Neural progenitor cell (in vitro differentiated cells): ENCODE measurements around the gene SMAD4. TPM values are rescaled to one million over a fixed set of nuclear protein-coding genes. Genes with fewer than 3 reads are reported as not detected.

Source experiments
- DNase-seq: peaks from one replicate; pipeline ENCODE4 v3.0.0-alpha.2; 2016; ENCODE audit warnings: low spot score
- H2AFZ ChIP-seq: fragments of 200-600 bp; sonication (generic); replicated peaks from 2 replicates; pipeline ENCODE4 v1.6.1; 2016; ENCODE audit warnings: antibody characterized with exemption
- H3F3A ChIP-seq: fragments of 200-600 bp; sonication (generic); 2 replicates; pipeline ENCODE4 v1.6.1; 2016; ENCODE audit warnings: antibody characterized with exemption, low read depth
- H3K27ac ChIP-seq: fragments of 200-600 bp; sonication (generic); 2 replicates; pipeline ENCODE4 v1.5.1; 2016; ENCODE audit warnings: mild to moderate bottlenecking
- H3K27me3 ChIP-seq: fragments of 200-600 bp; sonication (generic); 2 replicates; pipeline ENCODE4 v1.6.1; 2016; ENCODE audit warnings: mild to moderate bottlenecking, moderate library complexity
- H3K36me3 ChIP-seq: fragments of 200-600 bp; sonication (generic); 2 replicates; pipeline ENCODE4 v1.5.1; 2016
- H3K4me1 ChIP-seq: fragments of 200-600 bp; sonication (generic); 2 replicates; pipeline ENCODE4 v1.6.1; 2016; ENCODE audit warnings: mixed run types
- H3K4me2 ChIP-seq: fragments of 200-600 bp; sonication (generic); 2 replicates; pipeline ENCODE4 v1.6.1; 2016
- H3K4me3 ChIP-seq: fragments of 200-600 bp; sonication (generic); 2 replicates; pipeline ENCODE4 v1.5.1; 2016
- H3K79me2 ChIP-seq: fragments of 200-600 bp; sonication (generic); 2 replicates; pipeline ENCODE4 v1.6.1; 2016; ENCODE audit warnings: low read depth
- H3K9ac ChIP-seq: fragments of 200-600 bp; sonication (generic); 2 replicates; pipeline ENCODE4 v1.6.1; 2016
- H3K9me3 ChIP-seq: fragments of 200-600 bp; sonication (generic); 2 replicates; pipeline ENCODE4 v1.5.1; 2016; ENCODE audit warnings: low read depth
- H4K20me1 ChIP-seq: fragments of 200-600 bp; sonication (generic); 2 replicates; pipeline ENCODE4 v1.6.1; 2016; ENCODE audit warnings: low read depth
- H3K27ac Mint-ChIP-seq: 3 replicates; pipeline ENCODE4 v1.8.0; 2021; ENCODE audit warnings: mixed read lengths
- H3K27me3 Mint-ChIP-seq: 2 replicates; pipeline ENCODE4 v1.8.0; 2022; ENCODE audit warnings: low read depth, mild to moderate bottlenecking, inconsistent platforms, moderate library complexity, mixed read lengths; ENCODE audit not compliant: insufficient read depth
- H3K36me3 Mint-ChIP-seq: 3 replicates; pipeline ENCODE4 v1.8.0; 2021; ENCODE audit warnings: mixed read lengths
- H3K4me1 Mint-ChIP-seq: 3 replicates; pipeline ENCODE4 v1.8.0; 2021; ENCODE audit warnings: mixed read lengths
- H3K4me3 Mint-ChIP-seq: 3 replicates; pipeline ENCODE4 v1.8.0; 2021; ENCODE audit warnings: mild to moderate bottlenecking, moderate library complexity, mixed read lengths
- H3K9me3 Mint-ChIP-seq: 3 replicates; pipeline ENCODE4 v1.8.0; 2020; ENCODE audit warnings: mixed read lengths
- EZH2 ChIP-seq: fragments of 200-600 bp; sonication (generic); IDR thresholded peaks from 2 replicates; pipeline ENCODE4 v1.6.1; 2017; ENCODE audit warnings: antibody characterized with exemption, mild to moderate bottlenecking, moderate library complexity
- EZH2phosphoT487 ChIP-seq: fragments of 200-600 bp; sonication (generic); IDR thresholded peaks from 2 replicates; pipeline ENCODE4 v1.6.1; 2017; ENCODE audit warnings: antibody characterized with exemption
- total RNA-seq: library from RNA; depleted of rRNA; stranded (reverse); fragments of >200 nt; gene quantifications from 2 replicates; pipeline ENCODE4 v1.2.3, GENCODE V29; 2015; ENCODE audit warnings: low replicate concordance
- TF ChIP-seq, protein P1 (sequence below): fragments of 200-600 bp; sonication (generic); IDR thresholded peaks from 2 replicates; pipeline ENCODE4 v1.5.1; 2017; ENCODE audit warnings: antibody characterized with exemption, mild to moderate bottlenecking

Gene SMAD4
- total RNA-seq, 1 donor from 2014 or later, result 310 TPM

GRCh38 chr18:51082571-51083267 lies 52.7 kb downstream of the SMAD4 start:
- H3K9ac ChIP-seq, result no peak overlapping the region
- H3K27me3 ChIP-seq, result no peaks in the 10 kb centered on the region
- no peaks in the 10 kb centered on the region for H3K4me1 ChIP-seq
- H4K20me1 ChIP-seq, result no peaks in the 10 kb centered on the region
- no peak for DNase-seq
- Mint-ChIP-seq H3K36me3 (peaks cover 65% of the 10 kb centered on the region), H3K27me3 (no peaks in the 10 kb centered on the region), H3K27ac (no peak overlapping the region), H3K4me3 (no peak overlapping the region), H3K4me1 (no peaks in the 10 kb centered on the region), H3K9me3 (peaks cover 11% of the 10 kb centered on the region)
- H3F3A ChIP-seq, result no peaks in the 10 kb centered on the region
- H3K36me3 ChIP-seq, result peaks cover 32% of the 10 kb centered on the region
- no peak overlapping the region for H2AFZ ChIP-seq
- no peaks in the 10 kb centered on the region for H3K9me3 ChIP-seq
- no peaks in the 10 kb centered on the region for H3K79me2 ChIP-seq
- H3K4me2 ChIP-seq, result no peak overlapping the region
- TF ChIP-seq, protein P1, sequence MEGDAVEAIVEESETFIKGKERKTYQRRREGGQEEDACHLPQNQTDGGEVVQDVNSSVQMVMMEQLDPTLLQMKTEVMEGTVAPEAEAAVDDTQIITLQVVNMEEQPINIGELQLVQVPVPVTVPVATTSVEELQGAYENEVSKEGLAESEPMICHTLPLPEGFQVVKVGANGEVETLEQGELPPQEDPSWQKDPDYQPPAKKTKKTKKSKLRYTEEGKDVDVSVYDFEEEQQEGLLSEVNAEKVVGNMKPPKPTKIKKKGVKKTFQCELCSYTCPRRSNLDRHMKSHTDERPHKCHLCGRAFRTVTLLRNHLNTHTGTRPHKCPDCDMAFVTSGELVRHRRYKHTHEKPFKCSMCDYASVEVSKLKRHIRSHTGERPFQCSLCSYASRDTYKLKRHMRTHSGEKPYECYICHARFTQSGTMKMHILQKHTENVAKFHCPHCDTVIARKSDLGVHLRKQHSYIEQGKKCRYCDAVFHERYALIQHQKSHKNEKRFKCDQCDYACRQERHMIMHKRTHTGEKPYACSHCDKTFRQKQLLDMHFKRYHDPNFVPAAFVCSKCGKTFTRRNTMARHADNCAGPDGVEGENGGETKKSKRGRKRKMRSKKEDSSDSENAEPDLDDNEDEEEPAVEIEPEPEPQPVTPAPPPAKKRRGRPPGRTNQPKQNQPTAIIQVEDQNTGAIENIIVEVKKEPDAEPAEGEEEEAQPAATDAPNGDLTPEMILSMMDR, result no peak
- no peak for TF ChIP-seq EZH2
- no peak for TF ChIP-seq EZH2phosphoT487
- no peak overlapping the region for H3K27ac ChIP-seq
- no peak overlapping the region for H3K4me3 ChIP-seq

- H3K4me3 Mint-ChIP-seq, result no peak overlapping the region
- H2AFZ ChIP-seq, result no peak overlapping the region
- H3K9ac ChIP-seq, result no peak overlapping the region
- no peak overlapping the region for H3K4me2 ChIP-seq
- H4K20me1 ChIP-seq, result no peaks in the 10 kb centered on the region
- H3K4me3 ChIP-seq, result no peak overlapping the region
- H3K36me3 ChIP-seq, result peaks cover 28% of the 10 kb centered on the region
- no peaks in the 10 kb centered on the region for H3K4me1 Mint-ChIP-seq
- H3K79me2 ChIP-seq, result no peaks in the 10 kb centered on the region
- peaks cover 6% of the 10 kb centered on the region for H3K9me3 ChIP-seq
- H3K27me3 Mint-ChIP-seq, result no peaks in the 10 kb centered on the region
- H3K36me3 Mint-ChIP-seq, result peaks cover 72% of the 10 kb centered on the region
- no peak overlapping the region for H3K27ac Mint-ChIP-seq
- peaks cover 18% of the 10 kb centered on the region for H3K9me3 Mint-ChIP-seq
- H3K4me1 ChIP-seq, result no peaks in the 10 kb centered on the region
- no peak overlapping the region for H3K27ac ChIP-seq
- DNase-seq, result no peak
- no peaks in the 10 kb centered on the region for H3K27me3 ChIP-seq
- no peaks in the 10 kb centered on the region for H3F3A ChIP-seq
- TF ChIP-seq EZH2phosphoT487 (no peak), EZH2 (no peak)
- TF ChIP-seq, protein P1, result no peak
Measured at GRCh38 chr18:51083398-51083797, 53.4 kb downstream of the SMAD4 start.

DNA sequence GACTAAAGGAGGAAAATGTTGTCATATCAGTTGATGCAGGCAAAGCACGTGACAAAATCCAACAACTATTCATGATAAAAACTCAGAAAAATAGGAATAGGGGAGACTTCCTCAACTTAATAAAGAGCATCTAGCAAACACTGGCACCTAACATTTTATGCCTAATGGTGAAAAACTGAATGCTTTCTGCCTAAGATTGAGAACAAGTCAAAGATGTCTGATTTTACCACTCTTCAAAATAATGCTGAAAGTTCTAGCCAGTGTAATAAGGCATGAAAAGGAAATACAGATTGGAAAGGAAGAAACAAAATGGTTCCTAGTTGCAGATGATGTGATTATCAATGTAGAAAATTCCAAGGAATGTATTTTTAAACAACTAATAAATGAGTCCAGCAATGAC lies 58.4 kb downstream of the SMAD4 start:
- Histone ChIP-seq H3K27ac (no peak overlapping the region), H3F3A (no peaks in the 10 kb centered on the region), H3K79me2 (no peaks in the 10 kb centered on the region), H3K27me3 (no peaks in the 10 kb centered on the region), H3K36me3 (peaks cover 12% of the 10 kb centered on the region), H3K9ac (no peak overlapping the region), H3K4me2 (no peak overlapping the region), H4K20me1 (no peaks in the 10 kb centered on the region), H3K4me3 (no peak overlapping the region), H3K9me3 (peaks cover 8% of the 10 kb centered on the region), H3K4me1 (no peaks in the 10 kb centered on the region), H2AFZ (no peak overlapping the region)
- Mint-ChIP-seq H3K4me3 (no peak overlapping the region), H3K4me1 (no peaks in the 10 kb centered on the region), H3K9me3 (peaks cover 31% of the 10 kb centered on the region), H3K27ac (no peak overlapping the region), H3K27me3 (no peaks in the 10 kb centered on the region), H3K36me3 (peaks cover 49% of the 10 kb centered on the region)
- DNase-seq, result no peak
- TF ChIP-seq EZH2phosphoT487, result no peak
- TF ChIP-seq, protein P1, result no peak
